Measurements from ENCODE around the gene DEFB114. TPM values are rescaled to one million over a fixed set of nuclear protein-coding genes. Genes with fewer than 3 reads are reported as not detected.

Gene DEFB114
- total and polyA plus RNA-seq, 2 donors (not counting 1 experiment from before 2014, with no cell fraction given) = not detected

- Histone ChIP-seq H3K9ac (ENCODE audit: low read length) (no peak overlapping the region), H3K4me2 (replicated peaks; ENCODE audit: low read depth, low read length, poor library complexity, severe bottlenecking) (no peak overlapping the region), H3K27ac (ENCODE audit: low read length in 2 of 2) (no peak overlapping the region), H3K4me3 (ENCODE audit: control extremely low read depth in 1 of 5, extremely low read depth in 1 of 5, insufficient read depth in 1 of 5, low read depth in 2 of 5, low read length in 4 of 5) (no peak overlapping the region), H3K27me3 (replicated peaks in 1 of 4; ENCODE audit: control extremely low read depth in 1 of 4, control insufficient read depth in 3 of 4, insufficient read depth in 4 of 4, low read length in 3 of 4) (no peaks in the 10 kb centered on the region), H3K79me2 (ENCODE audit: control insufficient read depth, insufficient read depth, low read length) (no peaks in the 10 kb centered on the region), H3K36me3 (replicated peaks in 1 of 2; ENCODE audit: control extremely low read depth in 1 of 2, control insufficient read depth in 1 of 2, extremely low read depth in 1 of 2, insufficient read depth in 2 of 2, low read length in 1 of 2) (no peaks in the 10 kb centered on the region), H3K9me3 (ENCODE audit: control extremely low read depth in 1 of 3, control insufficient read depth in 2 of 3, insufficient read depth in 1 of 3, low read length in 2 of 3) (peaks cover 0 to 4% (median 0%) of the 10 kb centered on the region in 3 donors), H3K4me1 (ENCODE audit: control insufficient read depth in 2 of 2, insufficient read depth in 2 of 2, low read length in 2 of 2) (no peaks in the 10 kb centered on the region), H4K20me1 (ENCODE audit: control insufficient read depth, insufficient read depth, low read length, poor library complexity, severe bottlenecking) (no peaks in the 10 kb centered on the region), H2AFZ (ENCODE audit: insufficient read depth, low read depth, low read length, poor library complexity, severe bottlenecking) (no peak overlapping the region)
- Mint-ChIP-seq H3K27ac (no peak overlapping the region), H3K4me3 (no peak overlapping the region), H3K9me3 (ENCODE audit: insufficient read depth) (no peaks in the 10 kb centered on the region), H3K27me3 (no peaks in the 10 kb centered on the region), H3K4me1 (no peaks in the 10 kb centered on the region)
- no CpG with 5 or more reads among the region's 1 CpG for WGBS (ENCODE audit: insufficient coverage)
- intact Hi-C loops (cut with micrococcal nuclease) = no loop called here
- TF ChIP-seq CTCF (IDR thresholded peaks at IDR 0.05) = no peak
- TF ChIP-seq EZH2 (IDR thresholded peaks at IDR 0.05; ENCODE audit: borderline replicate concordance, insufficient read depth, low read depth, low read length, poor library complexity, severe bottlenecking) = no peak
- no peak for DNase-seq
- ATAC-seq (ENCODE audit: low read depth) = no peak
- CTCF ChIA-PET = no interaction called here
- POLR2A ChIA-PET = no interaction called here
These were observed 22.6 kb upstream of the DEFB114 start for GRCh38 chr6:49986551-49986950.

GRCh38 chr6:49982046-49982445 is 18.1 kb upstream of the DEFB114 start:
- ATAC-seq (ENCODE audit: low read depth) (no peak), DNase-seq (no peak)
- H3K9ac ChIP-seq (ENCODE audit: low read length) = no peak overlapping the region
- ChIA-PET CTCF (interaction anchor here (1.3 kb wide), 1 partner anchor 11 kb away, joined by 4 read pairs; no protein-coding TSS in a partner anchor), POLR2A (no interaction called here)
- no peaks in the 10 kb centered on the region for H4K20me1 ChIP-seq (ENCODE audit: control insufficient read depth, insufficient read depth, low read length, poor library complexity, severe bottlenecking)
- no peak overlapping the region for H3K4me3 Mint-ChIP-seq
- H3K4me1 ChIP-seq (ENCODE audit: control insufficient read depth in 2 of 2, insufficient read depth in 2 of 2, low read length in 2 of 2) = no peaks in the 10 kb centered on the region
- H3K4me2 ChIP-seq (replicated peaks; ENCODE audit: low read depth, low read length, poor library complexity, severe bottlenecking) = no peak overlapping the region
- TF ChIP-seq EZH2 (IDR thresholded peaks at IDR 0.05; ENCODE audit: borderline replicate concordance, insufficient read depth, low read depth, low read length, poor library complexity, severe bottlenecking) = no peak
- TF ChIP-seq CTCF (IDR thresholded peaks at IDR 0.05) = no peak
- no peaks in the 10 kb centered on the region for H3K27me3 Mint-ChIP-seq
- intact Hi-C loops (cut with micrococcal nuclease) = no loop called here
- H3K27me3 ChIP-seq (replicated peaks in 1 of 4; ENCODE audit: control extremely low read depth in 1 of 4, control insufficient read depth in 3 of 4, insufficient read depth in 4 of 4, low read length in 3 of 4) = no peaks in the 10 kb centered on the region
- no peaks in the 10 kb centered on the region for H3K36me3 ChIP-seq (replicated peaks in 1 of 2; ENCODE audit: control extremely low read depth in 1 of 2, control insufficient read depth in 1 of 2, extremely low read depth in 1 of 2, insufficient read depth in 2 of 2, low read length in 1 of 2)
- H3K4me1 Mint-ChIP-seq = peaks cover 2% of the 10 kb centered on the region
- no peak overlapping the region for H3K27ac ChIP-seq (ENCODE audit: low read length in 2 of 2)
- no peak overlapping the region for H3K4me3 ChIP-seq (ENCODE audit: control extremely low read depth in 1 of 5, extremely low read depth in 1 of 5, insufficient read depth in 1 of 5, low read depth in 2 of 5, low read length in 4 of 5)
- no peaks in the 10 kb centered on the region for H3K79me2 ChIP-seq (ENCODE audit: control insufficient read depth, insufficient read depth, low read length)
- WGBS (ENCODE audit: insufficient coverage) = 94% methylated on average over 2 of the region's 2 CpGs
- H3K9me3 ChIP-seq (ENCODE audit: control extremely low read depth in 1 of 3, control insufficient read depth in 2 of 3, insufficient read depth in 1 of 3, low read length in 2 of 3) = no peaks in the 10 kb centered on the region
- no peak overlapping the region for H2AFZ ChIP-seq (ENCODE audit: insufficient read depth, low read depth, low read length, poor library complexity, severe bottlenecking)
- H3K9me3 Mint-ChIP-seq (ENCODE audit: insufficient read depth) = no peaks in the 10 kb centered on the region
- no peak overlapping the region for H3K27ac Mint-ChIP-seq
